Endothelial cell of coronary artery (primary cell): ENCODE data around the gene SLC16A7. TPM values are rescaled to one million over a fixed set of nuclear protein-coding genes. Genes with fewer than 3 reads are reported as not detected.

Experiments
- total RNA-seq: library from RNA; depleted of rRNA; stranded (reverse); fragments of >200 nt; gene quantifications from 2 replicates; pipeline ENCODE4 v1.2.3, GENCODE V29; 2014

Gene SLC16A7, protein sequence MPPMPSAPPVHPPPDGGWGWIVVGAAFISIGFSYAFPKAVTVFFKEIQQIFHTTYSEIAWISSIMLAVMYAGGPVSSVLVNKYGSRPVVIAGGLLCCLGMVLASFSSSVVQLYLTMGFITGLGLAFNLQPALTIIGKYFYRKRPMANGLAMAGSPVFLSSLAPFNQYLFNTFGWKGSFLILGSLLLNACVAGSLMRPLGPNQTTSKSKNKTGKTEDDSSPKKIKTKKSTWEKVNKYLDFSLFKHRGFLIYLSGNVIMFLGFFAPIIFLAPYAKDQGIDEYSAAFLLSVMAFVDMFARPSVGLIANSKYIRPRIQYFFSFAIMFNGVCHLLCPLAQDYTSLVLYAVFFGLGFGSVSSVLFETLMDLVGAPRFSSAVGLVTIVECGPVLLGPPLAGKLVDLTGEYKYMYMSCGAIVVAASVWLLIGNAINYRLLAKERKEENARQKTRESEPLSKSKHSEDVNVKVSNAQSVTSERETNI
- total RNA-seq = 5.5 and 9.4 TPM in 2 replicates

DNA sequence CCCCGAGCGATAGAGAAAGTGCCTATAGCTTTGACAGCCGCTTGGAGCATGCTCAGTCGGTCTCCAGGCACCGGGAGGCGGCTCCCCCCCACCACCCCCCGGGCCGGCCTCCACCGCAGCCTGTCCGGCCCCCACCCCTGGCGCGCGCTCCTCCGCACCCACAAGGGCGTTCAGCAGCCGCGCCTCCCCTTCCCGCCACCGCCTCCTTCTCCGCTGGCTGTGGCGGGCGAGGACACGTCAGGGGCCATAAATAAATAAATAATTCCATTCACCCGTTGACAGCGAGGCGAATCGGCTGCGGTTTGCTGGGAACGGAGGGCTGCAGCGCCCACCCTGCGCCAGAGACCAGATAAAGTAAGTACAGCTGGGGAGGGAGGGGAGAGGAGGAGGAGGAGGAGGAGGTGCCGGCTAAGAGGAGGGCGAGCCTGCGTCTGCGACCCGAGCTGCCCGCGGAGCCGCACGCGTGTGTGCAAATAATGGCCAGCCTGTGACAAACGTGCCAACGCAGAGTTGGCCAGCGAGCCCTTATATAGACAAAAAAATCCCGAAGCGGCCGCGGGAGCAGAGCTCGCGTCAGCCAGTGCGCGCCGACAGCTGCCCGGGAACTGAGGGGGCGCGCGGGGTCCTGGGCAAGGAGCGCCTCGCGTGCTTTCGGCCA, at the start of gene SLC16A7:
Gene SLC16A7, plus strand, starts transcription at position 147 of the 658 bp plus-strand sequence. CDS start 108,773 bp downstream, outside the sequence.

